Measurements from ENCODE around the gene DDX60.

DDX60 gene

DNA sequence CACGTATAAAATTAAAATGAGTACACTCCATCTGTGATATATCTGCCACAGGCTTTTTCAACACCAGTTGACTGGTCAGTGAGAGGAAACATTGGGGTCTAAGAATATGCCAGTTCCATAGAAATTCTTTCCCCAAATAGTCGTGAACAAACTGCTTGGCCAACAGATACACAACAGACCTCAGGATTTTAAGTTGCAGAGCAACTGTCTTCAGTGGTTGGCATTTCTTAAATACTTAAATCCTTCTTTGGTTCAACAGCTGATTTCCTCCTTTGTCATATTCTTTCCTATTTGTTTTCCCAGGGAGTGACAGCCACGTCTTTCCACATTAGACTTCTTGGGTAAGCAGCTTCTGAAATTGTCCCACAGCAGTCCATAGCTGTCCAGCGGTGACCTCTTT is 7.0 kb upstream of the DDX60 start:
- no peak overlapping the region for H3K4me3 ChIP-seq (ENCODE audit: low read depth, low read length)
- POLR2A ChIA-PET: no interaction called here
- no peaks in the 10 kb centered on the region for H3K4me1 ChIP-seq (ENCODE audit: control insufficient read depth, insufficient read depth, low read length)
- no peak for TF ChIP-seq YY1 (tag by site-specific recombination; IDR thresholded peaks at IDR 0.05)
- no peaks in the 10 kb centered on the region for H3K9me3 ChIP-seq (ENCODE audit: control insufficient read depth, insufficient read depth, low read depth, low read length)
- H3K36me3 ChIP-seq (ENCODE audit: control insufficient read depth in 2 of 2, insufficient read depth in 1 of 2, low read length in 2 of 2): no peaks in the 10 kb centered on the region
- H3K27ac ChIP-seq (ENCODE audit: extremely low read depth, low read depth, low read length): no peak overlapping the region
- CTCF ChIA-PET: no interaction called here

DNA sequence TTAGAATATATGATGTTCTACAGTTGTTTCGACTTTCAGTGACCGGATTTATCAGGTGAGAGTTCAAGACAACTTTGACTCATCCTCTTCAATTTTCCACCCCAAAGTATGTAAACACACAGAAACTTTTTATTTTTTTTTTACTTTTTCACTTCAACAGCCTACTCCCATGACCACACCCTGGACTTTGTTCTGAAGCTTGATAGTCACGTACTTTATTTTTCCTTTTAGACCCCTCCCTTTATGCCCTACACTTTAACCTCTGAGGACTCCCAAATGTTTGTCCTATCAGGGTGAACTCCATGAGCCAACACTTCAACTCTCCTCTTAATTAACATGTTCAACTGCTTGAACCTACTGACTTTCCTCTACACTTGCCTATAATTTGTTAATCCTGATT is 2.5 kb upstream of the DDX60 start:
- TF ChIP-seq GLIS2 (tag by site-specific recombination; IDR thresholded peaks at IDR 0.05) (no peak), TCF7L2 (IDR thresholded peaks at IDR 0.05; ENCODE audit: borderline replicate concordance, low read depth, low read length) (no peak), ZBTB20 (tag by site-specific recombination; IDR thresholded peaks at IDR 0.05) (no peak), ZNF132 (tag by site-specific recombination; IDR thresholded peaks at IDR 0.05; ENCODE audit: borderline replicate concordance) (no peak), PRDM2 (tag by site-specific recombination; IDR thresholded peaks at IDR 0.05; ENCODE audit: borderline replicate concordance) (no peak), ZNF24 (tag by site-specific recombination; IDR thresholded peaks at IDR 0.05) (no peak), ZNF112 (tag by site-specific recombination; IDR thresholded peaks at IDR 0.05) (no peak), ZNF664 (tag by site-specific recombination; IDR thresholded peaks at IDR 0.05) (no peak), SETDB1 (IDR thresholded peaks at IDR 0.05; ENCODE audit: insufficient read length, low read length) (no peak), ZNF785 (tag by site-specific recombination; IDR thresholded peaks at IDR 0.05) (no peak), PRDM6 (tag by site-specific recombination; IDR thresholded peaks at IDR 0.05) (no peak), OVOL3 (tag by site-specific recombination; IDR thresholded peaks at IDR 0.05) (no peak), ZNF670 (tag by site-specific recombination; IDR thresholded peaks at IDR 0.05; ENCODE audit: low read depth) (no peak), ZBTB21 (tag by site-specific recombination; IDR thresholded peaks at IDR 0.05) (no peak), ZBTB1 (tag by site-specific recombination; IDR thresholded peaks at IDR 0.05) (no peak), ZNF292 (tag by site-specific recombination; IDR thresholded peaks at IDR 0.05; ENCODE audit: borderline replicate concordance, low read depth) (no peak)
- TF ChIP-seq, protein P1, sequence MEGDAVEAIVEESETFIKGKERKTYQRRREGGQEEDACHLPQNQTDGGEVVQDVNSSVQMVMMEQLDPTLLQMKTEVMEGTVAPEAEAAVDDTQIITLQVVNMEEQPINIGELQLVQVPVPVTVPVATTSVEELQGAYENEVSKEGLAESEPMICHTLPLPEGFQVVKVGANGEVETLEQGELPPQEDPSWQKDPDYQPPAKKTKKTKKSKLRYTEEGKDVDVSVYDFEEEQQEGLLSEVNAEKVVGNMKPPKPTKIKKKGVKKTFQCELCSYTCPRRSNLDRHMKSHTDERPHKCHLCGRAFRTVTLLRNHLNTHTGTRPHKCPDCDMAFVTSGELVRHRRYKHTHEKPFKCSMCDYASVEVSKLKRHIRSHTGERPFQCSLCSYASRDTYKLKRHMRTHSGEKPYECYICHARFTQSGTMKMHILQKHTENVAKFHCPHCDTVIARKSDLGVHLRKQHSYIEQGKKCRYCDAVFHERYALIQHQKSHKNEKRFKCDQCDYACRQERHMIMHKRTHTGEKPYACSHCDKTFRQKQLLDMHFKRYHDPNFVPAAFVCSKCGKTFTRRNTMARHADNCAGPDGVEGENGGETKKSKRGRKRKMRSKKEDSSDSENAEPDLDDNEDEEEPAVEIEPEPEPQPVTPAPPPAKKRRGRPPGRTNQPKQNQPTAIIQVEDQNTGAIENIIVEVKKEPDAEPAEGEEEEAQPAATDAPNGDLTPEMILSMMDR (tag by site-specific recombination; IDR thresholded peaks at IDR 0.05): no peak
- Histone ChIP-seq H3K36me3 (ENCODE audit: control insufficient read depth in 2 of 2, insufficient read depth in 1 of 2, low read length in 2 of 2) (no peaks in the 10 kb centered on the region), H3K27ac (ENCODE audit: extremely low read depth, low read depth, low read length) (no peak overlapping the region), H3K4me1 (ENCODE audit: control insufficient read depth, insufficient read depth, low read length) (peaks cover 3% of the 10 kb centered on the region; the same call in 1 of the 2 replicates), H3K9me3 (ENCODE audit: control insufficient read depth, insufficient read depth, low read depth, low read length) (no peaks in the 10 kb centered on the region), H3K4me3 (ENCODE audit: low read depth, low read length) (no peak overlapping the region)
- ChIA-PET CTCF (no interaction called here), POLR2A (no interaction called here)
